ENCODE measurements around the gene PCNX1.

The PCNX1 gene

GRCh38 chr14:71086567-71086966, 179.3 kb downstream of the PCNX1 start:
- no peak for TF ChIP-seq CTCF (IDR thresholded peaks at IDR 0.05; ENCODE audit: control insufficient read depth, extremely low read depth, insufficient read depth)
- no peak for DNase-seq (ENCODE audit: low read depth)
- no peak overlapping the region for H3K4me3 ChIP-seq (ENCODE audit: low read depth, low read length)

GRCh38 chr14:71089971-71090370, 182.7 kb downstream of the PCNX1 start:
- TF ChIP-seq CTCF (IDR thresholded peaks at IDR 0.05; ENCODE audit: control insufficient read depth, extremely low read depth, insufficient read depth): no peak
- H3K4me3 ChIP-seq (ENCODE audit: low read depth, low read length): no peak overlapping the region
- DNase-seq (ENCODE audit: low read depth): no peak

GRCh38 chr14:71094722-71095121, 187.5 kb downstream of the PCNX1 start:
- TF ChIP-seq CTCF (IDR thresholded peaks at IDR 0.05; ENCODE audit: control insufficient read depth, extremely low read depth, insufficient read depth): no peak
- no peak overlapping the region for H3K4me3 ChIP-seq (ENCODE audit: low read depth, low read length)
- DNase-seq (ENCODE audit: low read depth): no peak

GRCh38 chr14:71096947-71097346, 189.7 kb downstream of the PCNX1 start:
- no peak for TF ChIP-seq CTCF (IDR thresholded peaks at IDR 0.05; ENCODE audit: control insufficient read depth, extremely low read depth, insufficient read depth)
- no peak for DNase-seq (ENCODE audit: low read depth)

GRCh38 chr14:71103662-71104484, 196.6 kb downstream of the PCNX1 start:
- H3K4me3 ChIP-seq (ENCODE audit: low read depth, low read length): no peak overlapping the region
- TF ChIP-seq CTCF (IDR thresholded peaks at IDR 0.05; ENCODE audit: control insufficient read depth, extremely low read depth, insufficient read depth): peak; percentile 86
- DNase-seq (ENCODE audit: low read depth): peak; percentile 28

More at GRCh38 chr14:71096947-71097346, 189.7 kb downstream of the PCNX1 start:
- no peak overlapping the region for H3K4me3 ChIP-seq (ENCODE audit: low read depth, low read length)

- H3K4me3 ChIP-seq (ENCODE audit: low read depth, low read length): no peak overlapping the region
- no peak for TF ChIP-seq CTCF (IDR thresholded peaks at IDR 0.05; ENCODE audit: control insufficient read depth, extremely low read depth, insufficient read depth)
- DNase-seq (ENCODE audit: low read depth): no peak
These were observed 197.9 kb downstream of the PCNX1 start for GRCh38 chr14:71105177-71105576.

- TF ChIP-seq CTCF (IDR thresholded peaks at IDR 0.05; ENCODE audit: control insufficient read depth, extremely low read depth, insufficient read depth): no peak
- H3K4me3 ChIP-seq (ENCODE audit: low read depth, low read length): no peak overlapping the region
- no peak for DNase-seq (ENCODE audit: low read depth)
These were observed 200.7 kb downstream of the PCNX1 start for GRCh38 chr14:71107921-71108320.
